Liver (tissue), 9 donors: Measurements from ENCODE around the gene U2AF2. TPM values are rescaled to one million over a fixed set of nuclear protein-coding genes. Genes with fewer than 3 reads are reported as not detected.
A peak's percentile ranks its signal among the peaks of the same experiment; 100 is the strongest.

ENCODE experiments used
- DNase-seq: peaks from one replicate; pipeline ENCODE4 v3.0.0-alpha.2; 2017; ENCODE audit warnings: low spot score
- H3K27ac ChIP-seq, 2 donors: one replicate each; pipeline ENCODE4 v1.7.0; 2013; ENCODE audit warnings: inconsistent platforms in 2 of 2, low read length in 2 of 2, control low read depth in 1 of 2, low read depth in 1 of 2, mild to moderate bottlenecking in 1 of 2
- H3K27me3 ChIP-seq, 4 donors: one replicate each; pipeline versions ENCODE4 v1.6.1 to v1.7.0; 2013; ENCODE audit warnings: low read length in 3 of 4, inconsistent platforms in 1 of 4, mild to moderate bottlenecking in 1 of 4, moderate library complexity in 1 of 4; ENCODE audit not compliant: control insufficient read depth in 4 of 4, insufficient read depth in 4 of 4
- H3K36me3 ChIP-seq, 4 donors: one replicate each; pipeline versions ENCODE4 v1.6.1 to v1.7.0; 2013; ENCODE audit warnings: low read length in 3 of 4, mild to moderate bottlenecking in 3 of 4, low read depth in 1 of 4, moderate library complexity in 1 of 4; ENCODE audit not compliant: control insufficient read depth in 4 of 4, insufficient read depth in 3 of 4
- H3K4me1 ChIP-seq, 4 donors: one replicate each; pipeline versions ENCODE4 v1.6.1 to v1.7.0; 2013; ENCODE audit warnings: low read length in 3 of 4, mild to moderate bottlenecking in 3 of 4, moderate library complexity in 1 of 4; ENCODE audit not compliant: control insufficient read depth in 4 of 4, insufficient read depth in 4 of 4
- H3K4me3 ChIP-seq, 3 donors: one replicate each; pipeline versions ENCODE4 v1.6.1 to v1.7.0; 2013; ENCODE audit warnings: low read length in 3 of 3, control low read depth in 1 of 3, low read depth in 1 of 3, mild to moderate bottlenecking in 1 of 3
- H3K9ac ChIP-seq, 2 donors: one replicate each; pipeline ENCODE4 v1.7.0; 2013; ENCODE audit warnings: low read length in 2 of 2, mild to moderate bottlenecking in 2 of 2, moderate library complexity in 2 of 2, control low read depth in 1 of 2, low read depth in 1 of 2
- H3K9me3 ChIP-seq, 4 donors: one replicate each; pipeline versions ENCODE4 v1.6.1 to v1.7.0; 2013; ENCODE audit warnings: low read length in 3 of 4; ENCODE audit not compliant: control insufficient read depth in 4 of 4
- EGR1 ChIP-seq, 2 donors: IDR thresholded peaks; 2 replicates each; pipeline ENCODE4 v1.6.1; 2016 to 2018; ENCODE audit warnings: antibody characterized with exemption in 2 of 2, low read depth in 2 of 2
- FOXA1 ChIP-seq: IDR thresholded peaks from 2 replicates; pipeline ENCODE4 v1.6.1; 2016; ENCODE audit warnings: antibody characterized with exemption
- FOXA2 ChIP-seq: IDR thresholded peaks from 2 replicates; pipeline ENCODE4 v1.6.1; 2016; ENCODE audit warnings: antibody characterized with exemption
- GABPA ChIP-seq, 2 donors: IDR thresholded peaks in 1 of 2; conservative IDR thresholded peaks in 1 of 2; 2 replicates each; pipeline ENCODE4 v1.6.1; 2016; ENCODE audit warnings: antibody characterized with exemption in 2 of 2, mild to moderate bottlenecking in 1 of 2, moderate library complexity in 1 of 2
- HNF4A ChIP-seq, 2 donors: conservative IDR thresholded peaks; 2 replicates each; pipeline ENCODE4 v1.6.1; 2016; ENCODE audit warnings: antibody characterized with exemption in 2 of 2, mild to moderate bottlenecking in 2 of 2
- HNF4G ChIP-seq: IDR thresholded peaks from 2 replicates; pipeline ENCODE4 v1.6.1; 2016; ENCODE audit warnings: antibody characterized with exemption
- JUND ChIP-seq, 2 donors: IDR thresholded peaks; 2 replicates each; pipeline ENCODE4 v1.6.1; 2016; ENCODE audit warnings: antibody characterized with exemption in 2 of 2
- NR2F2 ChIP-seq: IDR thresholded peaks from 2 replicates; pipeline ENCODE4 v1.6.1; 2016; ENCODE audit warnings: antibody characterized with exemption
- RAD21 ChIP-seq, 2 donors: IDR thresholded peaks; 2 replicates each; pipeline ENCODE4 v1.6.1; 2016; ENCODE audit warnings: antibody characterized with exemption in 2 of 2, mild to moderate bottlenecking in 2 of 2
- RXRA ChIP-seq, 2 donors: IDR thresholded peaks; 2 replicates each; pipeline ENCODE4 v1.6.1; 2017 to 2018; ENCODE audit warnings: antibody characterized with exemption in 2 of 2, mild to moderate bottlenecking in 1 of 2
- SP1 ChIP-seq: IDR thresholded peaks from 2 replicates; pipeline ENCODE4 v1.6.1; 2018; ENCODE audit warnings: antibody characterized with exemption, mild to moderate bottlenecking
- TAF1 ChIP-seq: conservative IDR thresholded peaks from 2 replicates; pipeline ENCODE4 v1.6.1; 2016; ENCODE audit warnings: antibody characterized with exemption, mild to moderate bottlenecking
- YY1 ChIP-seq: IDR thresholded peaks from 2 replicates; pipeline ENCODE4 v1.6.1; 2016; ENCODE audit warnings: antibody characterized with exemption, mild to moderate bottlenecking
- WGBS: extraction: QIAGEN DNeasy Blood & Tissue Kit; methylation state at CpG from one replicate; pipeline ENCODE4 v1.1.7; 2013; 5-methylcytosine and 5-hydroxymethylcytosine counted together
- polyA plus RNA-seq, 2 donors: library from polyadenylated mRNA; stranded (reverse) in 1 of 2; unstranded in 1 of 2; fragments of 200-250 nt in 1 of 2; fragments of >200 nt in 1 of 2; fragmentation: Nextera tagmentation in 1 of 2; extraction: Ambion mirVana in 1 of 2; gene quantifications; one replicate each; pipeline versions ENCODE4 v1.2.1 to v1.2.3, GENCODE V29; 2013 to 2015
- total RNA-seq, 2 donors: library from RNA; depleted of rRNA; stranded (reverse); fragments of >200 nt; gene quantifications; one replicate each; pipeline ENCODE4 v1.2.3, GENCODE V29; 2014
- TF ChIP-seq, protein P1 (sequence below): IDR thresholded peaks from 2 replicates; pipeline ENCODE4 v1.6.1; 2016; ENCODE audit warnings: antibody characterized with exemption, mild to moderate bottlenecking
- TF ChIP-seq, protein P2 (sequence below): fragments of 150-350 bp; IDR thresholded peaks from 2 replicates; pipeline ENCODE4 v1.5.1; 2017; ENCODE audit warnings: improper control_type of control experiment, low read depth, low read length; ENCODE audit not compliant: missing input control
- TF ChIP-seq, protein P3 (sequence below): IDR thresholded peaks from 2 replicates; pipeline ENCODE4 v1.6.1; 2016; ENCODE audit warnings: antibody characterized with exemption
- TF ChIP-seq, protein P4 (sequence below): IDR thresholded peaks from 2 replicates; pipeline ENCODE4 v1.6.1; 2016; ENCODE audit warnings: antibody characterized with exemption
- donor health status: healthy.
- donor health status: healthy.
- donor health status: healthy.
- donor health status: healthy.
- donor health status: healthy.

U2AF2 gene
- total and polyA plus RNA-seq, 4 donors, result 8.6 to 66.6 (median 51.2) TPM

DNA sequence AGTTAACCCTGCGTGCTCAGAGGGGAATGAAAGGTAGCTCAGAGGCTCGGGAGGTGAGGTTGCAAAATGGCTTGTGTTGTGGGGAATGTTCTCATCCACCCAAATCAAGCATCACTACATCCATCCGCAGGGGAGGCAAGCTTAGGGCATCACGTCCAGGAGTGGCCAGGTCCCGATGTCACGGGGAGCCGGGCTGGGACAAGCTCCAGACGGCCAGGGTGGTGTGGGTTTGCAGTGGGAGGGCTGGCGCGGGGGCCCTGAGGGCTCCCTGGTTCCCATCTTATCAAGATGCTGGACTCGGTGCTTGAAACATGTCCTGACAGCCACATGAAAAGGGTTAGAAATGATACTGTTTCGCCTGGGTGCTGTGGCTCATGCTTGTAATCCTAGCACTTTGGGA, 46.0 kb downstream of the U2AF2 start:
- no peaks in the 10 kb centered on the region for H3K27me3 ChIP-seq
- no peak overlapping the region for H3K4me3 ChIP-seq
- no peak overlapping the region for H3K9ac ChIP-seq
- TF ChIP-seq, protein P1, sequence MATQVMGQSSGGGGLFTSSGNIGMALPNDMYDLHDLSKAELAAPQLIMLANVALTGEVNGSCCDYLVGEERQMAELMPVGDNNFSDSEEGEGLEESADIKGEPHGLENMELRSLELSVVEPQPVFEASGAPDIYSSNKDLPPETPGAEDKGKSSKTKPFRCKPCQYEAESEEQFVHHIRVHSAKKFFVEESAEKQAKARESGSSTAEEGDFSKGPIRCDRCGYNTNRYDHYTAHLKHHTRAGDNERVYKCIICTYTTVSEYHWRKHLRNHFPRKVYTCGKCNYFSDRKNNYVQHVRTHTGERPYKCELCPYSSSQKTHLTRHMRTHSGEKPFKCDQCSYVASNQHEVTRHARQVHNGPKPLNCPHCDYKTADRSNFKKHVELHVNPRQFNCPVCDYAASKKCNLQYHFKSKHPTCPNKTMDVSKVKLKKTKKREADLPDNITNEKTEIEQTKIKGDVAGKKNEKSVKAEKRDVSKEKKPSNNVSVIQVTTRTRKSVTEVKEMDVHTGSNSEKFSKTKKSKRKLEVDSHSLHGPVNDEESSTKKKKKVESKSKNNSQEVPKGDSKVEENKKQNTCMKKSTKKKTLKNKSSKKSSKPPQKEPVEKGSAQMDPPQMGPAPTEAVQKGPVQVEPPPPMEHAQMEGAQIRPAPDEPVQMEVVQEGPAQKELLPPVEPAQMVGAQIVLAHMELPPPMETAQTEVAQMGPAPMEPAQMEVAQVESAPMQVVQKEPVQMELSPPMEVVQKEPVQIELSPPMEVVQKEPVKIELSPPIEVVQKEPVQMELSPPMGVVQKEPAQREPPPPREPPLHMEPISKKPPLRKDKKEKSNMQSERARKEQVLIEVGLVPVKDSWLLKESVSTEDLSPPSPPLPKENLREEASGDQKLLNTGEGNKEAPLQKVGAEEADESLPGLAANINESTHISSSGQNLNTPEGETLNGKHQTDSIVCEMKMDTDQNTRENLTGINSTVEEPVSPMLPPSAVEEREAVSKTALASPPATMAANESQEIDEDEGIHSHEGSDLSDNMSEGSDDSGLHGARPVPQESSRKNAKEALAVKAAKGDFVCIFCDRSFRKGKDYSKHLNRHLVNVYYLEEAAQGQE, result no peak
- no peak for TF ChIP-seq FOXA2
- no peak for TF ChIP-seq RXRA (IDR thresholded peaks at IDR 0.05)
- no peak for TF ChIP-seq EGR1 (IDR thresholded peaks at IDR 0.05; ENCODE audit: low read depth in 2 of 2)
- no peak for TF ChIP-seq TAF1
- TF ChIP-seq RAD21 (IDR thresholded peaks at IDR 0.05), result no peak
- no peak for DNase-seq
- H3K36me3 ChIP-seq, result peaks cover 10 to 35% (median 11%) of the 10 kb centered on the region in 4 donors
- H3K9me3 ChIP-seq, result no peaks in the 10 kb centered on the region
- no peak overlapping the region for H3K27ac ChIP-seq
- WGBS, result 96% methylated on average over 12 of the region's 12 CpGs
- H3K4me1 ChIP-seq, result no peaks in the 10 kb centered on the region

DNA sequence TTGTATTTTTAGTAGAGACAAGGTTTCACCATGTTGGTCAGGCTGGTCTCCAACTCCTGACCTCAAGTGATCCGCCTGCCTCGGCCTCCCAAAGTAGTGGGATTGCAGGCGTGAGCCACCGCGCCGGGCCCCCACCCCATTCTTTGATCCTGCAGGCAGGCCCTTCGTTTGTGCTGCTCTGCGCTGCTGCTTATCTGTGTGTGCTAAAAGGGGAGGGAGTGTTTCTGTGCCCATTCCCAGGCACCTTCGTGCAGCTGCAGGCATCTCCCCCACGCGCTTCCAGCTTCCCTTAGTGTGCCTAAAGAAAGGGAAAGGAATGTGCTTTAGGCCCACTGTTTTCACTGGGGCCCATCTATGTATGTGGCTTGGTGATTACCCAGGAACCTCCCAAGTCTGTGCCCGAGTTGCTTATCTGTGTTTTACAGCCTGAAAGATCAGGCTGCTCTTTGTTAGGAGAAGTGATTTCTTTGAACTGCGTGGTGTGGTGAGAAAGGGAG, 47.3 kb downstream of the U2AF2 start:
- H3K9ac ChIP-seq, result no peak overlapping the region
- peaks cover 2 to 22% (median 3%) of the 10 kb centered on the region in 4 donors for H3K36me3 ChIP-seq
- H3K9me3 ChIP-seq, result no peaks in the 10 kb centered on the region
- DNase-seq, result no peak
- no peak overlapping the region for H3K4me3 ChIP-seq
- TF ChIP-seq GABPA (IDR thresholded peaks at IDR 0.05 in 1 of 2, conservative IDR thresholded peaks at IDR 0.05 in 1 of 2), result no peak
- TF ChIP-seq EGR1 (IDR thresholded peaks at IDR 0.05; ENCODE audit: low read depth in 2 of 2), result no peak
- TF ChIP-seq, protein P2, sequence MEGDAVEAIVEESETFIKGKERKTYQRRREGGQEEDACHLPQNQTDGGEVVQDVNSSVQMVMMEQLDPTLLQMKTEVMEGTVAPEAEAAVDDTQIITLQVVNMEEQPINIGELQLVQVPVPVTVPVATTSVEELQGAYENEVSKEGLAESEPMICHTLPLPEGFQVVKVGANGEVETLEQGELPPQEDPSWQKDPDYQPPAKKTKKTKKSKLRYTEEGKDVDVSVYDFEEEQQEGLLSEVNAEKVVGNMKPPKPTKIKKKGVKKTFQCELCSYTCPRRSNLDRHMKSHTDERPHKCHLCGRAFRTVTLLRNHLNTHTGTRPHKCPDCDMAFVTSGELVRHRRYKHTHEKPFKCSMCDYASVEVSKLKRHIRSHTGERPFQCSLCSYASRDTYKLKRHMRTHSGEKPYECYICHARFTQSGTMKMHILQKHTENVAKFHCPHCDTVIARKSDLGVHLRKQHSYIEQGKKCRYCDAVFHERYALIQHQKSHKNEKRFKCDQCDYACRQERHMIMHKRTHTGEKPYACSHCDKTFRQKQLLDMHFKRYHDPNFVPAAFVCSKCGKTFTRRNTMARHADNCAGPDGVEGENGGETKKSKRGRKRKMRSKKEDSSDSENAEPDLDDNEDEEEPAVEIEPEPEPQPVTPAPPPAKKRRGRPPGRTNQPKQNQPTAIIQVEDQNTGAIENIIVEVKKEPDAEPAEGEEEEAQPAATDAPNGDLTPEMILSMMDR, result no peak
- TF ChIP-seq HNF4A (conservative IDR thresholded peaks at IDR 0.05), result no peak
- TF ChIP-seq SP1, result no peak
- no peak for TF ChIP-seq JUND (IDR thresholded peaks at IDR 0.05)
- WGBS, result 75% methylated on average over 13 of the region's 13 CpGs
- no peaks in the 10 kb centered on the region for H3K27me3 ChIP-seq
- no peak overlapping the region for H3K27ac ChIP-seq
- H3K4me1 ChIP-seq, result no peaks in the 10 kb centered on the region

DNA sequence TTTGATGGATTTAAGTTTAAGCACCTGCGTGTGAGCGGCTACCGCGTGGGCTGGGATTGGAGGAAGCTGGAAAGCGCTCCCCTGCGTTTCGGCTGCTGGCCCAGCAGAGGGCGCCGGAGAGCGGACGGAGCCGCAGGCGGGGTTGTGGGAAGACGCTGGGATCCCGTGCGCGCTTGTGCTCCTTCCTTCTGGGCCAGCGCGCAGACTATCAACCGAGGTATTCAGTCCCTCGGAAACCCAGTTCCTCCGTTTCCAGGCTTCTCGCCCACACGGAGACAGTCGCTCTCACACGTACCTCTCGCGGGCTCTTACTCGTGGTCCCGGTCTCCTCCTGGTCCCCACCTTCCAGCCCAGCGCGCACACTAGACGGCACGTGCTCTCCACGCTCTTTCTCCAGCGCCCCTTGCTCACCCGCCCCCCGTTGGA, 49.0 kb downstream of the U2AF2 start:
- 62% methylated on average over 38 of the region's 38 CpGs for WGBS
- no peak overlapping the region for H3K27ac ChIP-seq
- TF ChIP-seq RXRA (IDR thresholded peaks at IDR 0.05), result no peak
- TF ChIP-seq, protein P3, sequence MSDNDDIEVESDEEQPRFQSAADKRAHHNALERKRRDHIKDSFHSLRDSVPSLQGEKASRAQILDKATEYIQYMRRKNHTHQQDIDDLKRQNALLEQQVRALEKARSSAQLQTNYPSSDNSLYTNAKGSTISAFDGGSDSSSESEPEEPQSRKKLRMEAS, result no peak
- TF ChIP-seq HNF4G, result no peak
- TF ChIP-seq EGR1 (IDR thresholded peaks at IDR 0.05; ENCODE audit: low read depth in 2 of 2), result no peak
- TF ChIP-seq, protein P2, result peak; percentile 70
- TF ChIP-seq NR2F2, result no peak
- TF ChIP-seq, protein P4, sequence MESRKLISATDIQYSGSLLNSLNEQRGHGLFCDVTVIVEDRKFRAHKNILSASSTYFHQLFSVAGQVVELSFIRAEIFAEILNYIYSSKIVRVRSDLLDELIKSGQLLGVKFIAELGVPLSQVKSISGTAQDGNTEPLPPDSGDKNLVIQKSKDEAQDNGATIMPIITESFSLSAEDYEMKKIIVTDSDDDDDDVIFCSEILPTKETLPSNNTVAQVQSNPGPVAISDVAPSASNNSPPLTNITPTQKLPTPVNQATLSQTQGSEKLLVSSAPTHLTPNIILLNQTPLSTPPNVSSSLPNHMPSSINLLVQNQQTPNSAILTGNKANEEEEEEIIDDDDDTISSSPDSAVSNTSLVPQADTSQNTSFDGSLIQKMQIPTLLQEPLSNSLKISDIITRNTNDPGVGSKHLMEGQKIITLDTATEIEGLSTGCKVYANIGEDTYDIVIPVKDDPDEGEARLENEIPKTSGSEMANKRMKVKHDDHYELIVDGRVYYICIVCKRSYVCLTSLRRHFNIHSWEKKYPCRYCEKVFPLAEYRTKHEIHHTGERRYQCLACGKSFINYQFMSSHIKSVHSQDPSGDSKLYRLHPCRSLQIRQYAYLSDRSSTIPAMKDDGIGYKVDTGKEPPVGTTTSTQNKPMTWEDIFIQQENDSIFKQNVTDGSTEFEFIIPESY, result no peak
- no peak for TF ChIP-seq FOXA1
- TF ChIP-seq TAF1, result no peak
- TF ChIP-seq YY1, result no peak
- no peak for TF ChIP-seq GABPA (IDR thresholded peaks at IDR 0.05 in 1 of 2, conservative IDR thresholded peaks at IDR 0.05 in 1 of 2)

More for the DNA sequence above, 49.0 kb downstream of the U2AF2 start:
- no peaks in the 10 kb centered on the region for H3K27me3 ChIP-seq
- H3K4me3 ChIP-seq, result no peak overlapping the region
- peak; percentile 59 for DNase-seq
- H3K9me3 ChIP-seq, result no peaks in the 10 kb centered on the region
- H3K4me1 ChIP-seq, result no peaks in the 10 kb centered on the region
- H3K9ac ChIP-seq, result no peak overlapping the region
- H3K36me3 ChIP-seq, result peaks cover 0 to 15% (median 2%) of the 10 kb centered on the region in 4 donors
